Neuronal stem cell (in vitro differentiated cells): Measurements from ENCODE around the gene GKN1.

ENCODE experiments used
- DNase-seq: peaks from one replicate; pipeline ENCODE4 v3.0.0-alpha.2; 2013; ENCODE audit warnings: low spot score
- H2AFZ ChIP-seq: one replicate; pipeline ENCODE4 v1.6.1; 2013; ENCODE audit warnings: mild to moderate bottlenecking, low read length, inconsistent platforms
- H2AK5ac ChIP-seq: 2 replicates; pipeline ENCODE4 v1.6.1; 2013; ENCODE audit warnings: low read depth, mild to moderate bottlenecking, inconsistent platforms, low read length, moderate library complexity, mixed read lengths
- H2BK120ac ChIP-seq: 2 replicates; pipeline ENCODE4 v1.6.1; 2013; ENCODE audit warnings: low read depth, mild to moderate bottlenecking, inconsistent platforms, low read length, moderate library complexity, mixed read lengths
- H2BK12ac ChIP-seq: one replicate; pipeline ENCODE4 v1.6.1; 2013; ENCODE audit warnings: low read length, inconsistent platforms
- H2BK15ac ChIP-seq: 2 replicates; pipeline ENCODE4 v1.6.1; 2013; ENCODE audit warnings: mild to moderate bottlenecking, low read length, inconsistent platforms, mixed read lengths
- H2BK5ac ChIP-seq: one replicate; pipeline ENCODE4 v1.6.1; 2013; ENCODE audit warnings: inconsistent platforms, mild to moderate bottlenecking, low read length, moderate library complexity
- H3K14ac ChIP-seq: one replicate; pipeline ENCODE4 v1.6.1; 2013; ENCODE audit warnings: low read length, inconsistent platforms
- H3K18ac ChIP-seq: 2 replicates; pipeline ENCODE4 v1.6.1; 2013; ENCODE audit warnings: low read length, inconsistent platforms
- H3K23ac ChIP-seq: 2 replicates; pipeline ENCODE4 v1.6.1; 2013; ENCODE audit warnings: low read depth, mild to moderate bottlenecking, mixed read lengths, low read length, inconsistent platforms; ENCODE audit not compliant: poor library complexity
- H3K27ac ChIP-seq: replicated peaks from 3 replicates; pipeline ENCODE4 v1.5.1; 2013; ENCODE audit warnings: low read length, inconsistent platforms
- H3K27me3 ChIP-seq, 3 experiments: 2 replicates each; pipeline ENCODE4 v1.6.1; 2013; ENCODE audit warnings: low read length in 3 of 3, mild to moderate bottlenecking in 2 of 3, inconsistent platforms in 1 of 3, low read depth in 1 of 3, mixed read lengths in 1 of 3, moderate library complexity in 1 of 3; ENCODE audit not compliant: control insufficient read depth in 3 of 3, insufficient read depth in 3 of 3
- H3K36me3 ChIP-seq, 2 donors: replicated peaks in 1 of 2; 2 replicates each; pipeline ENCODE4 v1.6.1; 2013; ENCODE audit warnings: low read length in 2 of 2; ENCODE audit not compliant: control insufficient read depth in 2 of 2, insufficient read depth in 2 of 2
- H3K4ac ChIP-seq: 2 replicates; pipeline ENCODE4 v1.6.1; 2013; ENCODE audit warnings: inconsistent platforms, mild to moderate bottlenecking, low read length, moderate library complexity
- H3K4me1 ChIP-seq, 2 donors: 1 replicate in 1 of 2; 2 replicates in 1 of 2; pipeline ENCODE4 v1.6.1; 2013; ENCODE audit warnings: low read length in 2 of 2, low read depth in 1 of 2; ENCODE audit not compliant: control insufficient read depth in 2 of 2, insufficient read depth in 1 of 2
- H3K4me2 ChIP-seq: one replicate; pipeline ENCODE4 v1.6.1; 2013; ENCODE audit warnings: mild to moderate bottlenecking, low read length, inconsistent platforms; ENCODE audit not compliant: insufficient read depth, poor library complexity, severe bottlenecking
- H3K4me3 ChIP-seq, 2 donors: 2 replicates each; pipeline ENCODE4 v1.5.1; 2013; ENCODE audit warnings: low read length in 2 of 2, mild to moderate bottlenecking in 2 of 2, inconsistent platforms in 1 of 2, moderate library complexity in 1 of 2
- H3K79me1 ChIP-seq: one replicate; pipeline ENCODE4 v1.6.1; 2013; ENCODE audit warnings: low read depth, mild to moderate bottlenecking, inconsistent platforms, low read length, moderate library complexity
- H3K9ac ChIP-seq: one replicate; pipeline ENCODE4 v1.6.1; 2013; ENCODE audit warnings: mild to moderate bottlenecking, low read depth, low read length, inconsistent platforms; ENCODE audit not compliant: poor library complexity
- H3K9me3 ChIP-seq, 2 donors: replicated peaks in 1 of 2; 2 replicates each; pipeline versions ENCODE3 to v1.6.1; 2013; ENCODE audit warnings: low read length in 2 of 2, mild to moderate bottlenecking in 2 of 2, inconsistent platforms in 1 of 2, low read depth in 1 of 2, mixed read lengths in 1 of 2, moderate library complexity in 1 of 2; ENCODE audit not compliant: control insufficient read depth in 2 of 2, insufficient read depth in 1 of 2
- H4K8ac ChIP-seq: one replicate; pipeline ENCODE4 v1.6.1; 2013; ENCODE audit warnings: low read depth, mild to moderate bottlenecking, inconsistent platforms, low read length, moderate library complexity
- H4K91ac ChIP-seq: one replicate; pipeline ENCODE4 v1.6.1; 2013; ENCODE audit warnings: low read length, low read depth, mild to moderate bottlenecking, inconsistent platforms; ENCODE audit not compliant: poor library complexity
- WGBS, 2 donors: extraction: QIAGEN DNeasy Blood & Tissue Kit; methylation state at CpG; one replicate each; pipeline ENCODE4 v1.1.7; 2013; ENCODE audit warnings: missing lambda C conversion rate in 2 of 2, mixed read lengths in 1 of 2; ENCODE audit not compliant: insufficient read length in 2 of 2, insufficient replicate concordance in 1 of 2; ENCODE audit errors: extremely low coverage in 2 of 2; 5-methylcytosine and 5-hydroxymethylcytosine counted together

Gene GKN1

DNA sequence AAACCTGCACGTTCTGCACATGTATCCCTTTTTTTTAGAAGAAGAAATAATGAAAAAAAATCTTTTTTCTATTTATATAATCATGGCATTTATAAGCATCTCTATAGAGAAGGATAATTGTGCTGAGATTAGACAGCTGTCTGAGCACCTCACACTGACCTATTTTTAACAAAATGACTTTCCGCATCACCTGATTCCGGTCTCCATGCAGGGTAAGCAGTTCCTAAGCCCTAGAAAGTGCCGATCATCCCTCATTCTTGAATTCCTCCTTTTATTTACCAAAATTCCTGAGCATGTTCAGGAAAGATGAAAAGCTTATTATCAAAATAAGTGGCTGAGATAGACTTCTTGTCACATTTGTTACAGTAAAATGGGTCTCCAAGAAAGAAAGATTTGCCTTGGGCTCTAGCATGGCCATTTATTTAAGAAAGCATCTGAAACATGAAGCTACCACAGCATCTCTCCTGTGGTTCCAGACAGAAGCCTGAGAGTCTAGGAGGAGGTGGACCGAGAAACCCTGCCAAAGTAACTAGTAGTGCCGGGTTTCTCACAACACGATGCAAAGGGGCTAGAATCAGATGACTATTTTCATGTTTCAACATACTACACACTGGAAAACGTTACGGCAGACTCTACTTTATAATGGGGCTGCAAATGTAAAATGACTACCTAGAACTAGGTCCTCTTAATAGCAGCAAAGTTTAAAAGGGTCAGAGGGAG, 670 bp downstream of the GKN1 start:
- H2BK15ac ChIP-seq, result no peak overlapping the region
- H2BK120ac ChIP-seq, result no peak overlapping the region
- H3K79me1 ChIP-seq, result no peaks in the 10 kb centered on the region
- no peak overlapping the region for H4K8ac ChIP-seq
- no peak overlapping the region for H3K9ac ChIP-seq
- H3K4me1 ChIP-seq, result peaks cover 0 to 2% of the 10 kb centered on the region in 2 donors
- no peak overlapping the region for H3K27ac ChIP-seq
- H3K27me3 ChIP-seq, result peaks cover 0 to 2% (median 0%) of the 10 kb centered on the region in 3 experiments
- H3K18ac ChIP-seq, result no peak overlapping the region
- no peaks in the 10 kb centered on the region for H3K9me3 ChIP-seq
- no peak overlapping the region for H3K23ac ChIP-seq
- no peak for DNase-seq
- H3K4me3 ChIP-seq, result no peak overlapping the region
- H3K4me2 ChIP-seq, result no peak overlapping the region
- H4K91ac ChIP-seq, result no peak overlapping the region
- no peak overlapping the region for H2AFZ ChIP-seq
- H2BK5ac ChIP-seq, result no peak overlapping the region
- H3K4ac ChIP-seq, result no peak overlapping the region
- H3K36me3 ChIP-seq, result no peaks in the 10 kb centered on the region
- no CpG with 5 or more reads among the region's 9 CpGs for WGBS, 2 donors
- no peak overlapping the region for H3K14ac ChIP-seq
- H2BK12ac ChIP-seq, result no peak overlapping the region
- H2AK5ac ChIP-seq, result no peak overlapping the region

DNA sequence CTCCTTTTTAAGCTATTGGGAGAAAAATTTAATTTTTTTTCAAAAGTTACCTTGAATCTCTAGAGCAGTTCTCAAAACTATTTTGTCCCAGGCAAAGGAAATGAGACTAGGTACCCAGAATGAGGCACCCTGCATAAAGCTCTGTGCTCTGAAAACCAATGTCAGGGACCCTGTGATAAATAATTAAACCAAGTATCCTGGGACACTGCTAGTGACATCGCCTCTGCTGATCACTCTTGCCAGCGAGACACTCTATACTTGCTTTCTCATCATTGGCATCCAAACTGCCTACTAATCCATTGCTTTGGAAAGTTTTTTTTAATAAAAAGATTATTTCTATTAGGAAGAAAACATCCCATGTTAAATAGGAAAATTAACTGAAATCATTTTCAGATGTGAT, 1.4 kb downstream of the GKN1 start:
- no peak overlapping the region for H3K23ac ChIP-seq
- no peak overlapping the region for H3K14ac ChIP-seq
- no peak overlapping the region for H2BK12ac ChIP-seq
- H3K9ac ChIP-seq, result no peak overlapping the region
- DNase-seq, result no peak
- H3K4ac ChIP-seq, result no peak overlapping the region
- H3K4me2 ChIP-seq, result no peak overlapping the region
- H2AK5ac ChIP-seq, result no peak overlapping the region
- no peak overlapping the region for H4K8ac ChIP-seq
- no peak overlapping the region for H3K27ac ChIP-seq
- H3K36me3 ChIP-seq, result no peaks in the 10 kb centered on the region
- H3K18ac ChIP-seq, result no peak overlapping the region
- H4K91ac ChIP-seq, result no peak overlapping the region
- no CpG with 5 or more reads among the region's 2 CpGs for WGBS, 2 donors
- H3K4me3 ChIP-seq, result no peak overlapping the region
- H3K27me3 ChIP-seq, result peaks cover 0 to 2% (median 0%) of the 10 kb centered on the region in 3 experiments
- H3K4me1 ChIP-seq, result peaks cover 0 to 2% of the 10 kb centered on the region in 2 donors
- no peak overlapping the region for H2BK15ac ChIP-seq
- H2BK5ac ChIP-seq, result no peak overlapping the region
- H2AFZ ChIP-seq, result no peak overlapping the region
- H3K79me1 ChIP-seq, result no peaks in the 10 kb centered on the region
- no peaks in the 10 kb centered on the region for H3K9me3 ChIP-seq
- no peak overlapping the region for H2BK120ac ChIP-seq

DNA sequence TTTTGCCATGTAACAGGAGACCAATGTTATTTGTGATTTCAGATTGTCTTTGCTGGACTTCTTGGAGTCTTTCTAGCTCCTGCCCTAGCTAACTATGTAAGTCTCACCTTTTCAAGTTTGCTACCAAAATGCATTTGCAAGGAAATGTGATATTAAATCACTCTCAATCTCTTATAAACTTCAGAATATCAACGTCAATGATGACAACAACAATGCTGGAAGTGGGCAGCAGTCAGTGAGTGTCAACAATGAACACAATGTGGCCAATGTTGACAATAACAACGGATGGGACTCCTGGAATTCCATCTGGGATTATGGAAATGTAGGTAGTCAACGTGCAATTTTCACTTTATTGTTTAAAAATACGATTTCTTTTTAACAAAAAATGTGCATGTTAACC, 3.0 kb downstream of the GKN1 start:
- Histone ChIP-seq H3K4ac (no peak overlapping the region), H2AFZ (no peak overlapping the region), H3K79me1 (no peaks in the 10 kb centered on the region), H3K27me3 (peaks cover 0 to 2% (median 0%) of the 10 kb centered on the region in 3 experiments), H3K9me3 (no peaks in the 10 kb centered on the region), H3K4me2 (no peak overlapping the region), H3K23ac (no peak overlapping the region), H2BK12ac (no peak overlapping the region), H2BK15ac (no peak overlapping the region), H3K14ac (no peak overlapping the region), H2BK120ac (no peak overlapping the region), H3K18ac (no peak overlapping the region), H3K4me3 (no peak overlapping the region), H3K4me1 (peaks cover 0 to 2% of the 10 kb centered on the region in 2 donors), H4K8ac (no peak overlapping the region), H3K9ac (no peak overlapping the region), H3K27ac (no peak overlapping the region), H2AK5ac (no peak overlapping the region), H4K91ac (no peak overlapping the region), H3K36me3 (no peaks in the 10 kb centered on the region), H2BK5ac (no peak overlapping the region)
- no CpG with 5 or more reads among the region's 4 CpGs for whole genome bisulfite sequencing, 2 donors
- no peak for DNase-seq

DNA sequence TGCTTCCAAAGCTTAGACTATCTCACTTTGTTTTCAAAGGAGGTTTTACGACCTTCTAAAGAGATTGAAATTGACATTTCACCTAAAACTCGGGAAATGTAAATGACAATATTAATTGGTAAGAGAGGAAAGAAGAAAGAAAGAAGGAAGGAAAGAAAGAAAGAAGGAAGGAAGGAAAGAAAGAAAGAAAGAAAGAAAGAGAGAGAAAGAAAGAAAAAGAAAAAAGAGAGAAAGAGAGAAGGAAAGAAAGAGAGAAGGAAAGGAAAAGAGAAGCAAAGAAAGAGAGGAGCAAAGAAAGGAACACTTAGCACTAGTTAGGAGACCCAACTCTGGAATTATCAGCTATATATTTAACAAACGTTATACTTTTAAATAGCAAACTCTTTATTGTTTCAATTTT, 3.7 kb downstream of the GKN1 start:
- Histone ChIP-seq H3K27ac (no peak overlapping the region), H3K4me2 (no peak overlapping the region), H2BK5ac (no peak overlapping the region), H4K91ac (no peak overlapping the region), H4K8ac (no peak overlapping the region), H3K9ac (no peak overlapping the region), H2BK12ac (no peak overlapping the region), H3K4ac (no peak overlapping the region), H3K14ac (no peak overlapping the region), H3K4me1 (peaks cover 0 to 2% of the 10 kb centered on the region in 2 donors), H2AK5ac (no peak overlapping the region), H2AFZ (no peak overlapping the region), H3K36me3 (no peaks in the 10 kb centered on the region), H2BK15ac (no peak overlapping the region), H3K4me3 (no peak overlapping the region), H3K23ac (no peak overlapping the region), H3K18ac (no peak overlapping the region), H3K9me3 (no peaks in the 10 kb centered on the region), H2BK120ac (no peak overlapping the region), H3K27me3 (peaks cover 0 to 2% (median 0%) of the 10 kb centered on the region in 3 experiments), H3K79me1 (no peaks in the 10 kb centered on the region)
- no CpG with 5 or more reads among the region's 3 CpGs for WGBS, 2 donors
- DNase-seq, result no peak
